Stimulated activated CD4-positive, alpha-beta T cell treated with anti-CD3 and anti-CD28 coated beads, Interleukin-12 subunit alpha, Interleukin-12 subunit beta, amount 100 ng/mL, for 4 hours (primary cell): ENCODE data around the gene CACNA1C.
"Not testable (repeated sequence)": the region's sequence is repeated elsewhere in the genome, so short reads cannot be mapped to it uniquely, and the experiment has no call there.

Source experiments
- DNase-seq: peaks from one replicate; pipeline ENCODE4 v3.0.0-alpha.2; 2020

Gene CACNA1C

DNA sequence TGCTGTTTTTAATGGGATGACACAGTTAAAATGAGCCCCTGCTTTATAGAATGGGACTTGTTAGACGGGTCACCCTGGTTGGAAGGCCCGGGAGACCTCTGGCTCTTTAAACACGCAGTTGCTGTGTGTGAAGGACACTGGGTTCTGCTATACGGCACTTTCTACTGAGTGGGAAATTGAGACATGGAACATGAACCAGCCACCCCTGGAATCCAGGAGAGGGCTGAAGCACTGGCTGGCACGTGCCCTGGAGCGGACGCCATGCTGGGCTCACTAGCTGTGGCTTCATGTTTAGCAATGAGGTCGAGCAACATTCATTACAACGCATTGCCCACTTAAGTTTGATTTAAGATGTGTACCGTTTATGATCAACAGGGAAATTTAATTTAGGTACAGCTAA is 23.9 kb downstream of the CACNA1C start:
- no peak for DNase-seq

GRCh38 chr12:2080604-2081003 is 27.8 kb downstream of the CACNA1C start:
- DNase-seq: no peak

GRCh38 chr12:2082321-2082720 is 29.5 kb downstream of the CACNA1C start:
- no peak for DNase-seq

GRCh38 chr12:2083008-2083407 is 30.2 kb downstream of the CACNA1C start:
- DNase-seq: no peak

GRCh38 chr12:2083561-2083960 is 30.8 kb downstream of the CACNA1C start:
- no peak for DNase-seq

DNA sequence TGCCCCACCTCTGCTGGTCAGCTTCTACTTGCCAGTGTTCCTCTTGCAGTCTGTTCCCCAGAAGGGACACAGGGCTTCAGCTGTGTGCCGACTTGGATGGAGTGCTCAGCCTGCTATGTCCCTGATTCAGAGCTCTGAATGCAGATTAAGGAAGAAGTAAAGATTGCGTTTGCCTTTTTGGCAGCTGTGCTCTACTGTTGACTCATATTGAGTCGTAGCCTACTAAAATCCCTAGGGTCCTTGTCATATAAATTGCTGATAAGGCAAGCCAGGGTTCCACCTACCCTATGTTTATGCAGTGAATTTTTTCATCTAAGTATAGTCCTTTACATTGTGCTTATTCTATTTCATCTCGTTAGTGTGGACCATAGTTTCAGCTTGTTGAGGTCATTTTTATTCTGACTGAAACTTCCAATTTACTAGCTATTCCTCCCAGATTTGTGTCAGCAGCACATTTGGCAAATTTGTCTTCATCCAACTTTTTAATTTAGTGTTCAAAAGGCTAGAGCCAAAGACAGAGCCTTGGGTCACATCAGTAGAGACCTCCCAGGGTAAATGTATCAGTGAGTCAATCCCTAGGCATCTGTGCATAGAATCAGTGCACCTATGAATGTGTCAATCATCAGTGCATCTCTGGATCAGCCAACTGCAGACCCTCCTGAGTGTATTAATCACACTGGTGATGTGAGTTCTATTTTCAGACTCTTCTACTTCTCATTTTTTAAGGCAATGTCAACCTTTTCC is 31.9 kb downstream of the CACNA1C start:
- no peak for DNase-seq

- no peak for DNase-seq
These were observed 39.6 kb downstream of the CACNA1C start for GRCh38 chr12:2092354-2092753.

DNA sequence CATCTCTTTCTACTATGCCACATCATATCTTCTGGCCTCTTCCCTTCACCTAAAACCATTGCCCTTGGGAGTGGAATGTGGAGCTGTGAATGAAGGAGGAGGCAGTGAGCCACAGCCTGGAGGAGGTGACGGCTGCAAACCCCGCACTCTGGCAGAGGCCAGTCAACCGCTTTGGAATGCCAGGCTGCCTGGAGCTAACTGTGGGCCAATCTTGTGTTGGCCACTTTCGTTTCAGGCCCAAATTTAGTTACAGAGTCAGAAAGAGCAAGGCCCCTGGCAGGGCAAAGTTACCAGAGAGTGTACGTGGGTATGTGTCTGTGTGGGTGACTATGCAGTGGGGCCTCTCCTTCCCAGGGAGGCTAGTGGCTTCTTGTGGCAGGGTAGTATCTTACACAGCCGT is 40.1 kb downstream of the CACNA1C start:
- DNase-seq: no peak

DNA sequence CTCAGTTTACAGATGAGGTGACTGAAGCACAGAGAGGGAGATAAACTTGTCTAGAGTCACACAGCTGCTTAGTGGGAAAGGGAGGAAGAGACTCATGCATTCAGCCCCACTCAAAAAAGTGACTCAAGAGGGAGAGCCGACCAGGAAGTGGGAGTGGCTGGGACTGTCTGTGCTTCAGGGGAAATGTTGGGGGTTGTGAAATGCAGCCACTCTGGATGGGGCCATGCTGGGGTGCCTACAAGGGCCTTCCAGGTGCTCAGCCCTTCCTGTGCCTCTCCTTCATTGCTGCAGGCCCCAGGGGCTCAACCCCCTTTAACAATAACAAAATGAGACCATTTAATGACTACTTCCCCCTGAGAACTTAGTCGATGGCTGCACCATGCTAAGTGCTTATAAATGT is 41.8 kb downstream of the CACNA1C start:
- no peak for DNase-seq

DNA sequence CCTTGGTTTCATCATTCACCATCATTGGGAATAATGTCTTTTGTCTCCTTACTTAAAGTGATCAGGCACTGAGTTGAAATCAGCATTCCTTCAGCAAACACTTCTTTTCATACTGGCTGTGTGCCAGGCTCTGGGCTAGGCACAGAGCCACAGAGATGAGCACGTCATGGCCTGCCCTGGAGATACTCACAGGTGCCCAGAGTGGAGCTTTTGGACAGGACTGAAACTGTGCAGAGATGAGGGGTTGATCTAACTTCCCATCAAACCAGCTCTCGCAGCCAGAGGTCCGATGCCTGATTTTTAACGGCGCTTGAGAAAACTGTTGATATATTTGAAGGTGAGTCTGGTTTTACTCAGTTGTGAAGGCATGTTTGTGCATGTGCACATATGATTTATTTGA is 43.1 kb downstream of the CACNA1C start:
- DNase-seq: no peak

GRCh38 chr12:2097617-2098016 is 44.8 kb downstream of the CACNA1C start:
- DNase-seq: no peak

DNA sequence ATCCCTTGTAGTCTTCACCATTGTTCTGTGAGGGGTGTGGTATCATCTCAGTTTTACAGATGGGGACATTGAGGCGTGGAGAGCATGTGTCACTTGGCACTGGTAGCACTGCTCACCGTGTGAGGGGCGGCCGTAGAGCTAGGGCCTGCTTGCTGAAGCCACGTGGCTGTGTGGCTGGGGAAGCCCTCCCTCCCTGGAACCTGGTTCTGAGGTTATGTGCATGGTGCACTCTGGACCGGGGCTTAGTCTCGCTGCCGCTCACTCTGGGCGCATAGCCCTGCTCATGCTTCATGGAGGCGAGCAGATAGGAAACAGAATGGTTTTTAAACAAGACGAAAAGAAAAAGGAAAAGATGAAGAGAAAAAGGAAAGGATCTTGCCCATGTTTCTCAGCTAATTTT is 46.1 kb downstream of the CACNA1C start:
- DNase-seq: no peak

DNA sequence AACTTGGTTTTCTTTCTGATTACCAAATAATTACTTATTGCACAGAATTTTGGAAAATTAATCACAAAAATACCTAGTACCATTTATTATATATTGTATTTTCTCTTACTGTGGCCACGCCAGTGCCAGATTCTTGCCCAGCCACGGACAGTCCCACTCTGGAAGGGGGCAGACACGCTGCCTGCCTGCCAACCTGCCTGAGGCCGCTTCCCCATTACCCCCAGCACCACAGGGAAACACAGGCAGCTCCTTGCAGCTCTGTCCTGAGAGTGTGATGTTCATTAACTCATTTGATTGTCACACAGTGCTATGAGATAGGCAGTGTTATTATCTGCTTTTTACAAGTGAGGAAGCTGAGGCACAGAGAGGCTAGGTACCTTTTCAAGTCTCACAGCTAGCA is 46.8 kb downstream of the CACNA1C start:
- no peak for DNase-seq

GRCh38 chr12:2101359-2101758 is 48.6 kb downstream of the CACNA1C start:
- no peak for DNase-seq

GRCh38 chr12:2101771-2102170 is 49.0 kb downstream of the CACNA1C start:
- no peak for DNase-seq

DNA sequence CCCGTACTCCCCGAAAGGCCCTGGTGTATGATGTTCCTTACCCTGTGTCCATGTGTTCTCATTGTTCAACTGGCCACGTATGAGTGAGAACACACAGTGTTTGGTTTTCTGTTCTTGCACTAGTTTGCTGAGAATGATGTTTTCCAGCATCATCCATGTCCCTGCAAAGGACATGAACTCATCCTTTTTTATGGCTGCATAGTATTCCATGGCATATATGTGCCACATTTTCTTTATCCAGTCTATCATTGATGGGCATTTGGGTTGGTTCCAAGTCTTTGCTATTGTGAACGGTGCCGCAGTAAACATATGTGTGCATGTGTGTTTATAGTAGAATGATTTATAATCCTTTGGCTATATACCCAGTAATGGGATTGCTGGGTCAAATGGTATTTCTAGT is 49.9 kb downstream of the CACNA1C start:
- DNase-seq: not testable (repeated sequence)

GRCh38 chr12:2105387-2105786 is 52.6 kb downstream of the CACNA1C start:
- not testable (repeated sequence) for DNase-seq

GRCh38 chr12:2108166-2108565 is 55.4 kb downstream of the CACNA1C start:
- no peak for DNase-seq

GRCh38 chr12:2108975-2109671 is 56.3 kb downstream of the CACNA1C start:
- no peak for DNase-seq

GRCh38 chr12:2110127-2110526 is 57.3 kb downstream of the CACNA1C start:
- DNase-seq: no peak

- no peak for DNase-seq
These were observed 58.2 kb downstream of the CACNA1C start for GRCh38 chr12:2110849-2111566.

GRCh38 chr12:2111826-2112225 is 59.0 kb downstream of the CACNA1C start:
- no peak for DNase-seq

DNA sequence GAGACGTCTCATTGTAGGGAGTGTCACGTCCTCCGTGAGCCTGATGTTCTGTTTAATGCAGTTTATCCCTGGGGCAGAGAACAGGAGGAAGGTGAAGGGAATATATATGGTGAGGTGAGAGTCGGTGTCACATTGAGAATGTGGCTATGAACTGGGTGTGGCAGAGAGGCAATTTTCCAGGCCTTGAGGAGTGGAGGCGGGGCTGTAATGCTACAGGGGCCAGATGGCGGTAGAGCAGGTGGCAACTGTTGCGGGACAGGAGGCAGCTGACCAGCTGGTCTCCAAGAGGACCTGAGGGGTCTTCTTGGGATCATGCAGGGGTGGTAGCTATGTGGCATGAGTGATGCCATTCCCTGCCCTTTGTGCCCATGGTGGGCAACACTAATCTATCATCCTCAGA is 59.6 kb downstream of the CACNA1C start:
- DNase-seq: no peak
